ENCODE measurements around the gene LHX1. TPM values are rescaled to one million over a fixed set of nuclear protein-coding genes. Genes with fewer than 3 reads are reported as not detected.

The LHX1 gene
- total RNA-seq, 1 experiment from 2014 or later, result 0.35 TPM

DNA sequence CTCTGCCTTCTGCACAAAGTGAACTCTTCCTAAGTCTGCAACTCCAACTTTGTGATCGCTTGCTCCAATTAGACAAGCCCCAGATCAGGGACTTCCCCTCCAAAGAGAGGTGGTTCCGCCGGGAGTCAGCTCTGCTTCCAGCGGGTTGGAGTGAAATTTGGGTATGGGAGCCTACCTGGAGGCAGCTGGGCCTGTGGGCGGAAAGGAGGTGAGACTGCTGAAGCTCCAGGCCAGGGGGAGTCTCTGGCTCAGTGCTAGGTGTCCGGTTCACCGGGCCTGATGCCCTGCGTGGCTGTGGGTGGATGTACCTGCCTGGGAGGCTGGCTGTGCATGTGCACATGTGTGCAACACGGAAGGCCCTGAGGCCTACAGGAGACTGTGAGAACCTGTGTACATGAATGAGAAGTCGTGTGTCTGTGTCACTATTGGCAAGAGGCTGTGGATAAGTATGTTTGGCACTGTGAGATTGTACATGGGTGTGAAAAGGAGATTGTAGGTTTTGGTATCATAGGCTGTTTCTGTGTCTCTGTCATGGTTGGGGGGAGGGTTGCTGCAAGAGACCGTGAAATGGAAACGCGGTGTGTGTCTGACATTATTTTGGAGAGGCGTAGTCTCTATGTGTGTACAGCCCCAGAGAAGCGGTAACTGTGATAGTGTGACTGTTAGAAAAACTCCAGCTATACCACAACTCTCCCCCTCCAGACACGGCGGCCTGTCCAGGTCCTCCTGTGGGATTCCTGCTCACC is 4.2 kb downstream of the LHX1 start:
- Mint-ChIP-seq H3K4me1 (ENCODE audit: low read depth, unreplicated experiment) (peaks cover 20% of the 10 kb centered on the region), H3K36me3 (ENCODE audit: insufficient read depth, unreplicated experiment) (peaks cover 8% of the 10 kb centered on the region), H3K4me3 (ENCODE audit: low read depth, unreplicated experiment) (no peak overlapping the region), H3K27me3 (ENCODE audit: unreplicated experiment) (peaks cover 87% of the 10 kb centered on the region), H3K9me3 (ENCODE audit: low read depth, unreplicated experiment) (no peaks in the 10 kb centered on the region), H3K27ac (ENCODE audit: unreplicated experiment) (no peak overlapping the region)
- DNase-seq, result no peak
- CTCF ChIA-PET, result no interaction called here
- intact Hi-C loops (cut with micrococcal nuclease; ENCODE audit: unreplicated experiment), result no loop called here
- no TSS peak for BruUV-seq (replicated peaks)
- TF ChIP-seq, protein P1, sequence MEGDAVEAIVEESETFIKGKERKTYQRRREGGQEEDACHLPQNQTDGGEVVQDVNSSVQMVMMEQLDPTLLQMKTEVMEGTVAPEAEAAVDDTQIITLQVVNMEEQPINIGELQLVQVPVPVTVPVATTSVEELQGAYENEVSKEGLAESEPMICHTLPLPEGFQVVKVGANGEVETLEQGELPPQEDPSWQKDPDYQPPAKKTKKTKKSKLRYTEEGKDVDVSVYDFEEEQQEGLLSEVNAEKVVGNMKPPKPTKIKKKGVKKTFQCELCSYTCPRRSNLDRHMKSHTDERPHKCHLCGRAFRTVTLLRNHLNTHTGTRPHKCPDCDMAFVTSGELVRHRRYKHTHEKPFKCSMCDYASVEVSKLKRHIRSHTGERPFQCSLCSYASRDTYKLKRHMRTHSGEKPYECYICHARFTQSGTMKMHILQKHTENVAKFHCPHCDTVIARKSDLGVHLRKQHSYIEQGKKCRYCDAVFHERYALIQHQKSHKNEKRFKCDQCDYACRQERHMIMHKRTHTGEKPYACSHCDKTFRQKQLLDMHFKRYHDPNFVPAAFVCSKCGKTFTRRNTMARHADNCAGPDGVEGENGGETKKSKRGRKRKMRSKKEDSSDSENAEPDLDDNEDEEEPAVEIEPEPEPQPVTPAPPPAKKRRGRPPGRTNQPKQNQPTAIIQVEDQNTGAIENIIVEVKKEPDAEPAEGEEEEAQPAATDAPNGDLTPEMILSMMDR (IDR thresholded peaks at IDR 0.05; ENCODE audit: unreplicated experiment), result no peak

DNA sequence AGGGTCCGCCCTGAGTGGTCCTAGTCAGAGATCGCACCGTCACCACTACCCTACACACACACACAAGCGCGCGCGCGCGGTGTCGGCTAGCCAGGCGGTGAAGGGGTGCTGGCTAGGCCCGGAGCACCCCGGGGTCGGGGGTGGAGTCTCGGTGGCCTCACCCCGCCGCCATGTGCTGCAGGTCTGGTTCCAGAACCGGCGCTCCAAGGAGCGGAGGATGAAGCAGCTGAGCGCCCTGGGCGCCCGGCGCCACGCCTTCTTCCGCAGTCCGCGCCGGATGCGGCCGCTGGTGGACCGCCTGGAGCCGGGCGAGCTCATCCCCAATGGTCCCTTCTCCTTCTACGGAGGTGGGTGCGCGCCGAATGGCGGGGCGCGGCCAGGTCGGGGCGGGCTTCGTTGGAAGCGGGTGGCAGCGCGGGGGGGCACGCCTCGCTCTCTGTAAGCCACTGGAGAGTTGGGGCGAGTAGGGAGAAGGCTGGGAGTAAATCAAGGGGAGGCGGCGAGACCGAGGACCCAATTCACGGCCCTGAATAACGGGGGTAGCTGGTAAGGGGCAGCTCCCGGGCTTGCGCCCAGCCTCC is 4.8 kb downstream of the LHX1 start:
- intact Hi-C loops (cut with micrococcal nuclease; ENCODE audit: unreplicated experiment), result no loop called here
- no peaks in the 10 kb centered on the region for H3K9me3 Mint-ChIP-seq (ENCODE audit: low read depth, unreplicated experiment)
- CTCF ChIA-PET, result no interaction called here
- peaks cover 87% of the 10 kb centered on the region for H3K27me3 Mint-ChIP-seq (ENCODE audit: unreplicated experiment)
- H3K4me3 Mint-ChIP-seq (ENCODE audit: low read depth, unreplicated experiment), result no peak overlapping the region
- peaks cover 8% of the 10 kb centered on the region for H3K36me3 Mint-ChIP-seq (ENCODE audit: insufficient read depth, unreplicated experiment)
- peaks cover 20% of the 10 kb centered on the region for H3K4me1 Mint-ChIP-seq (ENCODE audit: low read depth, unreplicated experiment)
- H3K27ac Mint-ChIP-seq (ENCODE audit: unreplicated experiment), result no peak overlapping the region
- no peak for DNase-seq
- BruUV-seq (replicated peaks), result no TSS peak
- TF ChIP-seq, protein P1 (IDR thresholded peaks at IDR 0.05; ENCODE audit: unreplicated experiment), result no peak

GRCh38 chr17:36942631-36943125 is 5.4 kb downstream of the LHX1 start:
- BruUV-seq (replicated peaks), result no TSS peak
- H3K4me3 Mint-ChIP-seq (ENCODE audit: low read depth, unreplicated experiment), result no peak overlapping the region
- DNase-seq, result no peak
- CTCF ChIA-PET, result no interaction called here
- H3K27ac Mint-ChIP-seq (ENCODE audit: unreplicated experiment), result no peak overlapping the region
- intact Hi-C loops (cut with micrococcal nuclease; ENCODE audit: unreplicated experiment), result no loop called here
- peaks cover 87% of the 10 kb centered on the region for H3K27me3 Mint-ChIP-seq (ENCODE audit: unreplicated experiment)
- H3K4me1 Mint-ChIP-seq (ENCODE audit: low read depth, unreplicated experiment), result peaks cover 16% of the 10 kb centered on the region
- no peaks in the 10 kb centered on the region for H3K9me3 Mint-ChIP-seq (ENCODE audit: low read depth, unreplicated experiment)
- TF ChIP-seq, protein P1 (IDR thresholded peaks at IDR 0.05; ENCODE audit: unreplicated experiment), result no peak
- peaks cover 8% of the 10 kb centered on the region for H3K36me3 Mint-ChIP-seq (ENCODE audit: insufficient read depth, unreplicated experiment)

- Mint-ChIP-seq H3K27me3 (ENCODE audit: unreplicated experiment) (peaks cover 79% of the 10 kb centered on the region), H3K27ac (ENCODE audit: unreplicated experiment) (no peak overlapping the region), H3K36me3 (ENCODE audit: insufficient read depth, unreplicated experiment) (peaks cover 6% of the 10 kb centered on the region), H3K9me3 (ENCODE audit: low read depth, unreplicated experiment) (no peaks in the 10 kb centered on the region), H3K4me1 (ENCODE audit: low read depth, unreplicated experiment) (peaks cover 16% of the 10 kb centered on the region), H3K4me3 (ENCODE audit: low read depth, unreplicated experiment) (no peak overlapping the region)
- no TSS peak for BruUV-seq (replicated peaks)
- CTCF ChIA-PET, result no interaction called here
- intact Hi-C loops (cut with micrococcal nuclease; ENCODE audit: unreplicated experiment), result no loop called here
- TF ChIP-seq, protein P1 (IDR thresholded peaks at IDR 0.05; ENCODE audit: unreplicated experiment), result no peak
- no peak for DNase-seq
These were observed 6.2 kb downstream of the LHX1 start for GRCh38 chr17:36943250-36944191.

All from Calu3 (cell line).